ENCODE results near the gene DGKB.

Gene DGKB

GRCh38 chr7:14207711-14208110 lies 694.8 kb downstream of the DGKB start:
- DNase-seq (ENCODE audit: low read depth): no peak

- DNase-seq (ENCODE audit: low read depth): no peak
Observed at GRCh38 chr7:14207138-14207537, 695.4 kb downstream of the DGKB start.

- no peak for DNase-seq (ENCODE audit: low read depth)
Observed at GRCh38 chr7:14206121-14206520, 696.4 kb downstream of the DGKB start.

- DNase-seq (ENCODE audit: low read depth): no peak
Observed at GRCh38 chr7:14201353-14201752, 701.2 kb downstream of the DGKB start.

DNA sequence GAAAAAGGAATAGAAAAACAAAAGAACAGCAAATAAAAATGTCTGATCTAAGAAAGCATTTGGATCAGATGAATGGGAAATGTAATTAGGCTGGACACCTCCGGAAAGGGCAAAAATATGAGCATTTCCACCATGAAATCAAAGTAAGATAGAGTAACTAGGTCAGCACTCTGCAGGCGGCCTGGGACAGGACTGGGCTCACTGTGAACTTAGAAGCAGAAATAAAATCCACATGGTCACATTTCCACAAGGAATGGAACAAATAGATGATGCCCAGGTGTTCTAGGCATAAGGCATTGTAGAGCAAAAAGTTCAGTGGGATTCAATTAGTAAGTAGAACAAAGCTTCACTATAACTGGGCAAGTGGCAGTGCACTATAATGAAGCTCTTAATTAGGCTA lies 703.2 kb downstream of the DGKB start:
- no peak for DNase-seq (ENCODE audit: low read depth)

DNA sequence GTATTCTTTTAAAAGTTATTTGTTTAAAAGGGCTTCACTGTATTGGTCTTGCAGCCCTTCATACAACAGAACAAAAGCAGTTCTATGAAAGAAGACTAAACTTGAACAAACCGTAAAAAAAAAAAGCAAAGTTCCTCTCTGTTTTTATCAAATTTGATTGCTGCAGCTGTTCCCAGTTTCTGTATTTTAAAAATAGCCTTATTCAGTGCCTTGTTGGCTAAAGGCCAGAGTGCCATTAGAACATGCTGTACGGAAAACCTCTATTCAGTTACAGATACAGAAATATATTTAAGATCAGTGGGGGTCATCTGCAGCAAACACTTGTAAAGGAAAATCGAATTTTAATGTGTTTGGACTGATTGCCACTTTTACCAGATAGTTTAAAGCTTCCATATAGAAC lies 705.3 kb downstream of the DGKB start:
- DNase-seq (ENCODE audit: low read depth): no peak

DNA sequence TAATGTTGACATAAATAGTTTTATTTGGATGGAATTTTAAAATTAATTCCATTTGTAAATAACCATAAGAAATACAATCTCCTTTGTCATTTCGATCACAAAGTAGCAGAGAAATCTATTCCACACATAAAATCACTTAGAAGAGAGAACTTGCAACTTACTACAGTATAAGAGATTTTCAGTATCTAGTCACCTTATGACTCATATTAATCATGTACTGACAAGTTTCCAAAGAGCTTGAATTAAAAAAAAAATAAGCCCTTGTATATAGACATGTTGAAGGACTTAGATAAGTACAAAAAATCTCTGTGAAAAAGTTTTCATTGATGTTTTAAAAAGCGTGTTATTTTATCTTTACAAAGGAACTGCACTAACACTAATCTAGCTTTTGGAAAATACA lies 706.0 kb downstream of the DGKB start:
- no peak for DNase-seq (ENCODE audit: low read depth)

GRCh38 chr7:14195871-14196270 lies 706.7 kb downstream of the DGKB start:
- no peak for DNase-seq (ENCODE audit: low read depth)

- DNase-seq (ENCODE audit: low read depth): no peak
Observed at GRCh38 chr7:14195079-14195478, 707.5 kb downstream of the DGKB start.

- DNase-seq (ENCODE audit: low read depth): no peak
Observed at GRCh38 chr7:14191686-14192098, 710.9 kb downstream of the DGKB start.

DNA sequence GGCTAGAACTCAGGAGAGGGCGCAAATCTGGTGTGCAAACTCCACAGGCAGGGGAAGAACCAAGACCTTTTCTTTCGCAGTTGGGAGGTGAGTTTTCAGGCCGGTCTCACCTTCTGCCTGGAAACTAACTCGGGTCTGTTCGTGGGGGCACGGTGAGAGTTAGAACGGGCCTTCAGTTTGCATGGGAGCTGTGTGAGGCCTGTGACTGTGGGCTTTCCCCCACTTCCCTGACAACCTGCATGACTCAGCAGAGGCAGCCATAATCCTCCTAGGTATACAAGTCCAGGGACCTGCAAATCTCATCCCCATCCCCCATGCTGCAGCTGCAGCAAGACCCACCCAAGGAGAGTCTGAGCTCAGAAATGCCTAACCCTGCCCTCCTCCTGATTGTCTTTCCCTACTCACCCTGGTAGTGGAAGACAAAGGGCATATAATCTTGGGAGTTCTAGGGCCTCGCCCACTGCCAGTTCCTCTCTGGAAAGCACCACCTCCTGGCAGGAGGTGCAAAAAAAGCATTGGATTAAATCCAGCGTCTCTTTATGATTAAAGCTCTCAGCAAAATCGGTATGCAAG lies 718.2 kb downstream of the DGKB start:
- DNase-seq (ENCODE audit: low read depth): no peak

DNA sequence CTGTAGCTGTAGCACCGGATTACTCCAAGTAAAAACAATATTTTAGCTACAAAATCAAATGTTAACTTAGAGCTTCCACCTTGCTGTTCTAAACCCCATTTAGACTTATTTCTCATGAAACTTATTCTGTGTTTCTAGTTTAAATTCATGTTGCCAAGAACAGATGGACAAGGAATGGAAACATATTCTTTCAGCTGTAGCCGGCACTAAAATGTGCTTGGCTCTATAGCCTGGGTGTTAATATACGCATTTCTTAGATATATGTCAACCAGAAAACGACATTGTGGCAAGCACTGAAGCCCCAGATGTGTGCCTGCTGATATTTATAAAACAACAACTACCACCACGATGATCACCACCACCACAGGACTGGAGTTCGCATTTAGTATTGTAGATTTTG lies 722.8 kb downstream of the DGKB start:
- DNase-seq (ENCODE audit: low read depth): no peak

DNA sequence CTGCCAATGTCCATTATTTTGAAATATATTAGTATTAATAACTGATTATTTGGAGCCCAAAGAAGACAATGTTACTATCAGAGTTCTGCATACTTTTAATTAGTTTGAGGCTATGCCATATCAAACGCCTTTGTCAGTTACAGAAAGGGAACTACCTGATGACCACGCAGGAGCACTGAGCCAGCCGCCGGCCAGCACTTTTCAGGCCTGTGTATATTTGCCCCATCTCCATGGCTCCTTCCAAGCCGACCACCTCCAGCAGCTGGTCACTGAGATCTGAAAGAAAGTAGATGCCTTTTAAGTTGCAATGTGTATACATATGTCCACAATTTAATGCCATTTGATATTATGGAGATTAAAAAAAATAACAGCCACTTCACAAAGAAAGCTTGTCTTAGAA lies 724.7 kb downstream of the DGKB start:
- no peak for DNase-seq (ENCODE audit: low read depth)

- no peak for DNase-seq (ENCODE audit: low read depth)
Observed at GRCh38 chr7:14170872-14171271, 731.7 kb downstream of the DGKB start.

- DNase-seq (ENCODE audit: low read depth): no peak
Observed at GRCh38 chr7:14158111-14158510, 744.4 kb downstream of the DGKB start.

GRCh38 chr7:14156436-14156835 lies 746.1 kb downstream of the DGKB start:
- DNase-seq (ENCODE audit: low read depth): no peak

DNA sequence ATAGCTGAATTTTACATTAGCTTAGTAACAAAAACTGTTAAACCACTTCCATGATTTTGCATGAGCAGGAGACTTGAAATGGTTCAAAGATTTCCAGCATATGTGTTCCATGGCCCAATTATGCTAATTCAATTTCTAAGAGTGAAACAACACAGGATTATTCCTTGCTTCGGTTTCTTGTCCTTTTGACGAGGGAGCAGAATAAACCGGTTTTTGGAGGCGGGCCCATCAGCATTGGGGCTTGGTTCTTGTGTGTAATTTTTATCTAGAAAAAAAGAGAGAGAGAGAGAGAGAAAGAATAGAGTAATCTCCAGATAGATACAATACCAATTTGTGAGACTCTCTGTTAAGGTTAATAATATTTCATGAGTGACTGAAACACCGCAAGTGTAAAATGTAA lies 753.6 kb downstream of the DGKB start:
- no peak for DNase-seq (ENCODE audit: low read depth)

DNA sequence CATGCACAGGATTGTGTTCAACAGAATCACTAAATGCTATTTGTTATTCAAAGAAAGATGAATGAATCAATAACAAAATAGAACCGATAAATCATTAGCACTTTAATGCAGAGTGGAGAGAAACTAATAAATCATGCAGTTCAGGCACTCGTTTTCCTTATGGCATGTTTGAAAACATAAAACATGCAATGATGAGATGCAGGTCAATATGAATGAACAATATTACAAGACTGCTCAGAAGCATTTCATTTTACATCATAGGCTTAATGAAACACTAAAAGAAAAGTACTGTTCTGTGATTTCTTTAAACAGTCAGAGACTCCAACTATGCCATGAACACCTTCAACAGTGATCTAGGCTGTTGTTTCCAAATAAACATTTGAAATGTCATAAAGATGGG lies 755.0 kb downstream of the DGKB start:
- DNase-seq (ENCODE audit: low read depth): no peak

DNA sequence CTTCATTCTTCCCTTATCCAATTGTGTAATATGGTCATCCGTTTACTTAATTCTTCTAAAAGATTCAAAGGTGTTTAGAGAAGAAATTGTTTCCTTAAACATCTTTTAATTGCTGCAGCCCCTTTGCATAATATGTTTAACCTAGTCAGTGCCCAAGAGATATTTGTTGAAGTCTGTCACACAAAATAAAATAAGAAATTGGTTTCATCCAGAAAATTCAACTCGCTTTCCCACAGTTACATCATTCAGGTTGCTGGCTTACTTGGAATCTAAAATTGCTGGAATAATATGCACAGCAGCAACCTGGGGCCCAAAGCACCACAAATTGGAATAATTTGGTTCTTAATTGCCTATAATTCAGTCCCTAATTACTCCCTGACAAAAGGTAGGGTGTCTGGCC lies 758.0 kb downstream of the DGKB start:
- DNase-seq (ENCODE audit: low read depth): no peak

- no peak for DNase-seq (ENCODE audit: low read depth)
Observed at GRCh38 chr7:14144109-14144508, 758.4 kb downstream of the DGKB start.

DNA sequence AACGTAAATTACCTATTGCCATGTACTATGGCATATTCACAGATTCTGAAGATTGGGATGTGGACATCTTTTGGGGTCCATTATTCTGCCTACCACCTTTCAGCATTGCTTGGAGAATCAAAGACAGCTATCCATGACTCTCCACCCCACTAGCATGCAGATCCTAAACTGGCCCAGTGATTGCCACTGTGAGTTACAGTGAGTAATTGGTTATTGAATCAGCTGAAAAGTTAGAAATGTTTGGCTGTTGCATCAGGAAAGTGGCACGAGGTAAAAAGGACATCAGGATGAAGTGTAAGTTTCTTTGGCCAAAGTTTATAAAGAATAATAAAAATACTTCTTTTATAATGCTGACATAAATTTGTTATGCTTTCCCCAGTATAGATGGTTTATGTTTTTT lies 764.9 kb downstream of the DGKB start:
- DNase-seq (ENCODE audit: low read depth): no peak

GRCh38 chr7:14133752-14134151 lies 768.8 kb downstream of the DGKB start:
- no peak for DNase-seq (ENCODE audit: low read depth)

- no peak for DNase-seq (ENCODE audit: low read depth)
Observed at GRCh38 chr7:14125998-14126397, 776.6 kb downstream of the DGKB start.

- no peak for DNase-seq (ENCODE audit: low read depth)
Observed at GRCh38 chr7:14124716-14125115, 777.8 kb downstream of the DGKB start.

DNA sequence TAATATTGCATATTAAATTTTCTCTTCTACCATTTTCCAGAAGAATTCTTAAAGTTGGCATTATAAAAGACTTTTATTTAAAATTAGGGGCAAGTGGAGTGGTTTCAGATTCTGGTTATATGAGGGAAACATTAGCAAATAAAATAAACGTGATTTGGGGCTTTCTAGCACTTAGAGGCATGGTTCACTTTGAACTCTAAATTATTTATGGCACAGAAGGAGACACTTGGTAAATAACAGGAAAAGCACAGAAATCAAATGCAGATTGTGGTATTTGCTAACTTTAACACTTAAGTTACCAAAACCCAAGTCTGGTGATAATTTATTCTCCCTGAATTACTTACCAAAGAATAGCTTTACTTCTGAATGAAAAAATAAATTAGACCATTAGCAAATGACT lies 778.6 kb downstream of the DGKB start:
- DNase-seq (ENCODE audit: low read depth): no peak
